HFF-Myc (cell line): ENCODE measurements around the gene CALHM1.

Experiments
- DNase-seq: peaks from one replicate; pipeline ENCODE4 v3.0.0-alpha.2; 2011; ENCODE audit warnings: low read depth; ENCODE audit errors: extremely low read depth
- H3K4me3 ChIP-seq: replicated peaks from 2 replicates; pipeline ENCODE4 v1.5.1; 2011; ENCODE audit warnings: low read depth, mild to moderate bottlenecking, control low read depth, low read length
- TF ChIP-seq, protein P1 (sequence below): IDR thresholded peaks from 2 replicates; pipeline ENCODE4 v1.5.1; 2012; ENCODE audit warnings: mild to moderate bottlenecking, low read depth, low read length, control low read depth; ENCODE audit errors: missing control alignments

The CALHM1 gene

GRCh38 chr10:103449208-103450144 is 9.2 kb downstream of the CALHM1 start:
- no peak overlapping the region for H3K4me3 ChIP-seq
- TF ChIP-seq, protein P1, sequence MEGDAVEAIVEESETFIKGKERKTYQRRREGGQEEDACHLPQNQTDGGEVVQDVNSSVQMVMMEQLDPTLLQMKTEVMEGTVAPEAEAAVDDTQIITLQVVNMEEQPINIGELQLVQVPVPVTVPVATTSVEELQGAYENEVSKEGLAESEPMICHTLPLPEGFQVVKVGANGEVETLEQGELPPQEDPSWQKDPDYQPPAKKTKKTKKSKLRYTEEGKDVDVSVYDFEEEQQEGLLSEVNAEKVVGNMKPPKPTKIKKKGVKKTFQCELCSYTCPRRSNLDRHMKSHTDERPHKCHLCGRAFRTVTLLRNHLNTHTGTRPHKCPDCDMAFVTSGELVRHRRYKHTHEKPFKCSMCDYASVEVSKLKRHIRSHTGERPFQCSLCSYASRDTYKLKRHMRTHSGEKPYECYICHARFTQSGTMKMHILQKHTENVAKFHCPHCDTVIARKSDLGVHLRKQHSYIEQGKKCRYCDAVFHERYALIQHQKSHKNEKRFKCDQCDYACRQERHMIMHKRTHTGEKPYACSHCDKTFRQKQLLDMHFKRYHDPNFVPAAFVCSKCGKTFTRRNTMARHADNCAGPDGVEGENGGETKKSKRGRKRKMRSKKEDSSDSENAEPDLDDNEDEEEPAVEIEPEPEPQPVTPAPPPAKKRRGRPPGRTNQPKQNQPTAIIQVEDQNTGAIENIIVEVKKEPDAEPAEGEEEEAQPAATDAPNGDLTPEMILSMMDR = no peak
- DNase-seq = no peak

GRCh38 chr10:103448746-103449145 is 10.0 kb downstream of the CALHM1 start:
- DNase-seq = no peak
- H3K4me3 ChIP-seq = no peak overlapping the region
- TF ChIP-seq, protein P1 = no peak

GRCh38 chr10:103447187-103447586 is 11.5 kb downstream of the CALHM1 start:
- TF ChIP-seq, protein P1 = no peak
- no peak overlapping the region for H3K4me3 ChIP-seq
- no peak for DNase-seq

DNA sequence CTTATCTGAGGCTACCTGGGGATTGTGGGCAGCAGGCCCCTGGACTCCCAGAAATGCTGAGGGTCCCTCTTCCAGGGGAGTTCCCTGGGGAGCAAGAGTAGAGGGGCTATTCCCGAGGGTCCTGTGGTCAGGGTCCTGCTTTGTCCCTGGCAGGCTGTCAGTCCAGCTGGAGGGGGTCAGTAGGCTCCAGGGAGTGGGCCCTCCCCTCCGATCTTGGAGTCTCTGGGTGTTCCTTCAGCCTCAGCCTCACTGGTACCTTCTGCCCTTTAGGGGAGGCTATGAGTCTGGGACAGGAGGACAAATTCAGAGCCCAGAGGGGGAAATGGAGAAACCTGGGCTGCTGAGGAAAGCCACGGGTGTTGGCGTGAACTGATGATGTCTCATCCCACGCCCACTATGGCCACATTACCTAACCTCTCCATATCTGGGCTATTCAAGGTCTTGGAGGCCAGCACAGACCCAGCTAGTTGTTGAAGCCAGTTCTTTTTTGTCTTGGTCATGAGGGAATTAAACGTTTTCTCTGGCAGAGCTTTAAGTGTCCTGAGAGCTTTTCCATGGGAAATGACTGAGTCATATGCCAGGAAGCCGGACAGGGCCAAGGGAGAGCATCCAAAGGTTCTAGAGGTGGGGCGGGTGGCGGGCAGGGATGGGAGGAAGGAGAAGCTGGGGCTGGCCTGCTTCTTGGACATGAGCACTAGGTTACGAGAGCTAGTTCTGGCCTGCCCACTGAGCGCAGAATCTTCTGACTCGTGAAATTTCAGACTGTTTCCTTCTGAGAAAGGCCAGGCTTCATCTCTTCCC is 12.7 kb downstream of the CALHM1 start:
- DNase-seq = no peak
- no peak overlapping the region for H3K4me3 ChIP-seq
- TF ChIP-seq, protein P1 = no peak

DNA sequence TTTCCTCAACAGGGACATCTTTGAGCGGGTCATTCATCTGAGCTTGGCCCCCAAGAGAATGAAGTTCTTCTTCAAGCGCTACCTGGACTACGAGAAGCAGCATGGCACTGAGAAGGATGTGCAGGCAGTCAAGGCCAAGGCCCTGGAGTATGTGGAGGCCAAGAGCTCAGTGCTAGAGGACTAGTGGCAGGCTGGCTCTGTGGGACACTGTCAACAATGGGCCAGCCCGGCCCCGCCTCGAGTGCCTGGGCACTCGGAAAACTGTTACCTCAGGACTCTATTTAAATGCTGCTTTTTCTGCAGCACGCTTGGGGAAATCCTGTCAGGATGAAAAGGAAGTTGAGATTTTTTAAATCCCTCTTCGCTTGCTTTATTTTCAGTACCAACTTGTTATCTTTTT is 13.3 kb downstream of the CALHM1 start:
- no peak for DNase-seq
- TF ChIP-seq, protein P1 = no peak
- no peak overlapping the region for H3K4me3 ChIP-seq

DNA sequence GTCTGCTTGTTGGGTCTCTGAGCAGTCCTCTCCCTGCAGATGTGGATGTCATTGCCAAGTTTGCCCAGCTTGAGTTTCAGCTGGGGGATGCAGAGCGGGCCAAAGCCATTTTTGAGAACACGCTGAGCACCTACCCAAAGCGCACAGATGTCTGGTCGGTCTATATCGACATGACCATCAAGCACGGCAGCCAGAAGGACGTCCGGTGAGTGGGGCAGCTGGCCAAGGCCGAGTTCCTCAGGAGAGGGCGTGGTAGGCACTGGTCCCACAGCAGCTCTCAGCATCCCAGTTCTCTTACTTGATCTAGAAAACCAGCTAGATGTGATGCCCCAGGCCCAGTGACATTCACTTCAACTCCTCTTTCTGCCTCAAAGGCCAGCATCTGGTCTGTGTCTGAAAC is 14.2 kb downstream of the CALHM1 start:
- TF ChIP-seq, protein P1 = no peak
- DNase-seq = no peak

More for the DNA sequence above, 14.2 kb downstream of the CALHM1 start:
- H3K4me3 ChIP-seq = no peak overlapping the region
